Keratinocyte (primary cell): ENCODE data around the gene CAND2.

Source experiments
- EZH2 ChIP-seq: IDR thresholded peaks from one replicate; pipeline ENCODE4 v1.6.1; 2012; ENCODE audit warnings: inconsistent platforms, mild to moderate bottlenecking, low read length, moderate library complexity
- TF ChIP-seq, protein P1 (sequence below), 3 experiments: IDR thresholded peaks in 1 of 3; conservative IDR thresholded peaks in 1 of 3; optimal IDR thresholded peaks in 1 of 3; 2 replicates in 2 of 3; 3 replicates in 1 of 3; pipeline versions ENCODE3 to v1.5.1; 2011; ENCODE audit warnings: low read length in 3 of 3, mild to moderate bottlenecking in 3 of 3, moderate library complexity in 2 of 3, control low read depth in 1 of 3, inconsistent platforms in 1 of 3; ENCODE audit not compliant: insufficient read depth in 2 of 3; ENCODE audit errors: extremely low read depth in 1 of 3

DNA sequence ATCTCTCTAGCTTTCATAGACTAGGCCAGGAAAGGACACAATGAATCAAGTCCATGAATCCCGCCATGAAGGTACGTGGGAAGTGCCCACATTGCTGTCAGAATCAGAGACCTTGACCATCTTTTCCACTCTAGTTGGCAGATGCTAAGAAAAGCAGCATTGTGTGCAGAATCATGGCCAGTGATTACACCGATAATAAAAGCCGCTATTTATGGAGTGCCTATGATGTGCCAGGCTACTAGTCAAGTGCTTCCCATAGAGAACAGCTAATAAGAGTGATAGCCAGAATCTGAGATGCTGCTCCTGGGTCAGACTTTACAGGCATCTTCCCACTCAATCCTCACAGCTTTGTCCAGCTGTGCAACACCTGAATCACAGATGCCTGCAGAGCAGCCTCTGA lies 58.1 kb downstream of the CAND2 start:
- TF ChIP-seq, protein P1, sequence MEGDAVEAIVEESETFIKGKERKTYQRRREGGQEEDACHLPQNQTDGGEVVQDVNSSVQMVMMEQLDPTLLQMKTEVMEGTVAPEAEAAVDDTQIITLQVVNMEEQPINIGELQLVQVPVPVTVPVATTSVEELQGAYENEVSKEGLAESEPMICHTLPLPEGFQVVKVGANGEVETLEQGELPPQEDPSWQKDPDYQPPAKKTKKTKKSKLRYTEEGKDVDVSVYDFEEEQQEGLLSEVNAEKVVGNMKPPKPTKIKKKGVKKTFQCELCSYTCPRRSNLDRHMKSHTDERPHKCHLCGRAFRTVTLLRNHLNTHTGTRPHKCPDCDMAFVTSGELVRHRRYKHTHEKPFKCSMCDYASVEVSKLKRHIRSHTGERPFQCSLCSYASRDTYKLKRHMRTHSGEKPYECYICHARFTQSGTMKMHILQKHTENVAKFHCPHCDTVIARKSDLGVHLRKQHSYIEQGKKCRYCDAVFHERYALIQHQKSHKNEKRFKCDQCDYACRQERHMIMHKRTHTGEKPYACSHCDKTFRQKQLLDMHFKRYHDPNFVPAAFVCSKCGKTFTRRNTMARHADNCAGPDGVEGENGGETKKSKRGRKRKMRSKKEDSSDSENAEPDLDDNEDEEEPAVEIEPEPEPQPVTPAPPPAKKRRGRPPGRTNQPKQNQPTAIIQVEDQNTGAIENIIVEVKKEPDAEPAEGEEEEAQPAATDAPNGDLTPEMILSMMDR (optimal IDR thresholded peaks at IDR 0.05 in 1 of 3, IDR thresholded peaks at IDR 0.05 in 1 of 3, conservative IDR thresholded peaks at IDR 0.05 in 1 of 3; ENCODE audit: extremely low read depth in 1 of 3, insufficient read depth in 2 of 3, low read length in 3 of 3) = no peak
- TF ChIP-seq EZH2 = no peak
